ENCODE data around the gene LY6G5C.
A peak's percentile ranks its signal among the peaks of the same experiment; 100 is the strongest.

The LY6G5C gene

GRCh38 chr6:31690231-31691077, 9.6 kb upstream of the LY6G5C start:
- DNase-seq = no peak

GRCh38 chr6:31689249-31690110, 8.6 kb upstream of the LY6G5C start:
- DNase-seq = no peak

- DNase-seq = no peak
These were observed 7.2 kb upstream of the LY6G5C start for GRCh38 chr6:31687860-31688693.

DNA sequence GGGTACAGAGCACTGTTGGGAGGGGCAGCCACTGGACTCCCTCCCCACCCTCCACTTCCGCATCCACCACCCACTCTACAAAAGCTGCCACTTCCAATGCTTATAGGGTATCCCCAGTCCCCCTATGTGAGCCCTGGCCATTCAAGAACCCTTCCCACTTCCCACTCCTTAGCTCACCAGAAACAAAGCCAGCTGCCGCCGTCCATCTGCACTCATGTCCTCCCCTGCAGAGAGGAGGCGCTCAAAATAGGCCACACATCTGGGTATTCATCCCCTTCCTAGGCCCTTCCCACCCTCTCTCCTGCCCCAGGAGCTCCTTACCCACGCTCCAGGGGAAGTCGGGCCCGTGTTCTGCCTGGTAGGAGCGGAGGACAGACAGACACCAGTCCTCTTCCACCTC, 6.5 kb upstream of the LY6G5C start:
- no peak for DNase-seq

- no peak for DNase-seq
These were observed 5.6 kb upstream of the LY6G5C start for GRCh38 chr6:31686483-31686882.

DNA sequence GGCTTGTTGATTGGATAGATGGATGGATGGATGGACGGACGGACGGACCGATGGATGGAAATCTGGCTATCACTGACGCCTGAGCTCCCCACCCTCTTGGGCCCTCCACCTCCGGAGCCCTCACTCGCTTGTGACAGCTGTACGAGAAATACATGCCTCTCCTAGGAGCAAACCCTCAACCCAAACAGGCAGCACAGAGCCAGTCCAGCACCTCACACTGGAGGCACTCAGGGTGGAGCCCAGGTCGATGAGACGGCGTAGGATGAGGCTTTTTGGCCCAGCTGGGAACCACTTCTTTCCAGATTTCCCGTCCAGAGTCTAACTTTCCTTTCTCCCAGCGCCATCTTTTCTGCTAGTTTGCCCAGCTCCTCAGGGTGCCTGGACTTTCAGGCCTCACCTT, 2.7 kb upstream of the LY6G5C start:
- DNase-seq = no peak

DNA sequence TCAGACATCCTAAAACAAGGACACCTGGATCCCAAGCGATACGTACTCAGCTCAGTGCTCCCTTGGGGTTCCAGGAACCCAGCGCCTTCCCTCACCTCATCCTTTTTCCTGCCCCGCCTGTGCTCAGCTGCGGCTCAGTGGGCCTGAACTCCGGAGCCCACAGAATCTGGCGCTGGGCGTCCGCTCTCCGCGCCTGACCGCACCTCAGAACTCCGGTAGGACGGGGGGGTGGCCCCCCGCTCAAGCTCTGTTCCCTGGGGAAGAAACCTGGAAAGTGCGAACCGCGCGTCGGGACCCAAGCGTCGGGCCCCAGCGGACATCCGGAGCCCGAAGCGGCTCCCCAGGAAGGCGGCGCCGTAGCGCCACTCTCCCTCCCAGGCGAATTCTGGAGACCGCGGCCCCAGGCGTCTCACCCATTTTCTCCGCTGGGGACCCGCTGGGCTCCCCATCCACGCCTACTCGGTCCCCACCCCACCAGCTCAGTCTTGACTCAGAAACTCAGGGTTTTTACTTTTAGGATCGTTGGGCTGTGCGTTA, 336 bp upstream of the LY6G5C start:
- peak; percentile 61 for DNase-seq

DNA sequence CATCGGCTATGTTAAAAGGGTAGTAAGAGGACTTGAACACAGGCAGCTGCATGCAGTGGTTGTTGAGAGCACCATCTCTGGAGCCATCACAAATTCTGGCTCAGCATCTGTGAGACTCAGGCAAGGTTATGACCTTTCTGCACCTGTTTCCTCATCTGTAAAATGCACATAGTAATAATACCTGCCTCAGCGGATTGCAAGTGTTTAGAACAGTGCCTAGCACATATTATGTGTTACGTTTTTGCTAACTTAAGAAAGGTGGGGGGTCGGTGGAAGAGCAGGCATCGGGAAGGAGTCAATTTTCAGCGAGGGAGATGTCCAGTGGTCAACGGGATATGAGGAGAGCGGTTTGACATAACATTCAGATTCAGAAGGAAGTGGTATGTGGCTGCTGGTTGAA, 2.9 kb downstream of the LY6G5C start:
- no peak for DNase-seq

DNA sequence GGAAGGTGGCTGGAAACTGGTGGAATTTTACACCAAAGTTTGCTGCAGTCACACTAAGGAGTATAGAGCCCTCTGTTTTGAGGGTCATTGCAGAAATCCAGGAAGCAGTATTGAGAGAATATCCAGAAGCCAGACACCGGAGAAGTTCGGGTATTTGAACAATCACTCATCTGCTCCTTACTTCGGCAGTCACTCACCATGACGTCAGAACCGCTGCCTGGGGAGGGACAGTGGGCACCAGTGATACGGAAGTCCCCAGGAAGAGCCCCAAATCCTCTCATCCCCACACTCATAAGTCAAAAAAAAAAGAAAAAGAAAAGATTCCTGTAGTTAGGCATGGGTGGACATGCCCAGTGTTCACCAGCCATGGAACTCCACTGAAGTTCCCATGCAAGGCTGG, 4.0 kb downstream of the LY6G5C start:
- DNase-seq = no peak

DNA sequence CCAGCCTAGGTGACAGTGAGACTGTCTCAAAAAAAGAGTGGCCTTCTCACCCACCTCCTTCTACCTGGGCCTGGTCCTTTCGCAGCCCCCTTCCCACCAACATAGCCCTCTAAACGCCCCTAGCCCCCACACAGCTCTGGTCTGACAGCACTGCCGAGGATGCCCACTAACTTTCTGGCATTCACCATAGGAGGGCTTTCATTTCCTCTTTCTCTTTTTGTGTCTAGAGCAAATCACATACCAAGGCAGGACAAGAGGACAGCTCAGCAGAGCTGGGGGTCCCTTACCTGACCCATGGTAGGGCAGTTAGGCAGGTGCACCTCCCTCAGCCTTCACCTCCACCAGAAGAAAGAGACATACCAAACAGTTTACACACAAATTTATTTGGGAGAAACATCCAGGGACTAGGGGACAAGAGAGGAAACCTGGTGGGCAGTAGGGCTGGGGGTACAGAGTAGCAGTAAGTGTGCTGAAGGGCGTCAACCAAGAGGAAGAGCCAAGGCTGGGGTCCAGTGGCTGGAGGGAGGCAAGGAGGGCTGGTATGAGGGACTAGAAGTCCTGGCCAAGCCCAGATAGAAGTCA, 4.5 kb downstream of the LY6G5C start:
- DNase-seq = no peak

DNA sequence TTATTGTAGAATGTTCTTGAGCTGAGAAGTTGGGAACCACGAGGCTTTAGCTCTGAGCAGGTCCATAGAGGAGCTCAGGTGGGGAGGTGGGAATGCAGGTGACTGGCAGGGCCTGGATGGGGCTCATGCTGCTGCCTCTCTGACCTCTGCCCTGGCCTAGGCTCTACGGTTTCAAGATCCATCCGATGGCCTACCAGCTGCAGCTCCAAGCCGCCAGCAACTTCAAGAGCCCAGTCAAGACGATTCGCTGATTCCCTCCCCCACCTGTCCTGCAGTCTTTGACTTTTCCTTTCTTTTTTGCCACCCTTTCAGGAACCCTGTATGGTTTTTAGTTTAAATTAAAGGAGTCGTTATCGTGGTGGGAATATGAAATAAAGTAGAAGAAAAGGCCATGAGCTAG, 11.2 kb downstream of the LY6G5C start, which contains the start of gene LY6G5B:
Gene LY6G5B (plus strand): TSS at position 301 of the 400 bp plus-strand sequence. CDS start 975 bp downstream, outside the sequence.
- DNase-seq = no peak

GRCh38 chr6:31666337-31666965, 14.4 kb downstream of the LY6G5C start:
- DNase-seq = no peak

- DNase-seq = peak; percentile 99
These were observed 15.1 kb downstream of the LY6G5C start, which contains the start of gene CSNK2B for GRCh38 chr6:31665501-31666336. Gene CSNK2B, plus strand, starts transcription at chr6:31666080. Its CDS starts 752 bp downstream, at chr6:31666832.

DNA sequence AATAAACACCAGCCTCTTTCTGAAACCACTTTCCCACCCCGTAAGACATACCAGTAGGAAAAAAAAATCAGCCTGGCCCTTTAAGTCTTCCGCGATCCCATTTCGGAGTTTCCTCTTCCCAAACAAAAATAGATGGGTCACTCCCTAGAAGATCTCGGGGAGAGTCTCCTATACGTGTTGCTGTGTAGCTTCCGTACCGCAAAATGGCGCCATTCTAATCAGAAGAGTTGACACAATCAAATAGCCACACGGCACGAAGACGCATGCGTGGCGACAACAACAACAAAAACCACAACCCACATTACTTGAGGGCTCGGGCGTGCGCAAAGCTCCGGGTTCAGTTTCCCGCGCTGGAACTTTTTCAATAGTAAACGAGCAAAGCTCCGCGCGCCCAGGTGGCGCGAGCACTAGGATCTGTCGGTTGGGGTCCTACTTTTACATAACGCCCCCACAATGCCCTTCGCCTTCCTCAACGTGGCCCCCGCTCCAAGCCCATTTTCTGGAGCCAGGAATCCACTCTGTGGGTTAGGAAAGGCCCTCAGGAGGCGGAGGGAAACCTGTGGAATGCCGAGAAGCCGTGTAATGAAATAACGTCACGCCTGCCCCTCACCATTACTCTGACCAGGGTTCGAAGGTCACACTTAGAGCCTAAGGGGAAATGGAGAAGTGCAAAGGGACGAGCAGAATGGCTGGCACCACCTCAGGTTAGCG, 15.9 kb downstream of the LY6G5C start, which contains the start of gene GPANK1:
Gene GPANK1 (minus strand): TSS at position 208 of the 711 bp plus-strand sequence. CDS start 519 bp downstream, outside the sequence.
- DNase-seq = peak; percentile 93

DNA sequence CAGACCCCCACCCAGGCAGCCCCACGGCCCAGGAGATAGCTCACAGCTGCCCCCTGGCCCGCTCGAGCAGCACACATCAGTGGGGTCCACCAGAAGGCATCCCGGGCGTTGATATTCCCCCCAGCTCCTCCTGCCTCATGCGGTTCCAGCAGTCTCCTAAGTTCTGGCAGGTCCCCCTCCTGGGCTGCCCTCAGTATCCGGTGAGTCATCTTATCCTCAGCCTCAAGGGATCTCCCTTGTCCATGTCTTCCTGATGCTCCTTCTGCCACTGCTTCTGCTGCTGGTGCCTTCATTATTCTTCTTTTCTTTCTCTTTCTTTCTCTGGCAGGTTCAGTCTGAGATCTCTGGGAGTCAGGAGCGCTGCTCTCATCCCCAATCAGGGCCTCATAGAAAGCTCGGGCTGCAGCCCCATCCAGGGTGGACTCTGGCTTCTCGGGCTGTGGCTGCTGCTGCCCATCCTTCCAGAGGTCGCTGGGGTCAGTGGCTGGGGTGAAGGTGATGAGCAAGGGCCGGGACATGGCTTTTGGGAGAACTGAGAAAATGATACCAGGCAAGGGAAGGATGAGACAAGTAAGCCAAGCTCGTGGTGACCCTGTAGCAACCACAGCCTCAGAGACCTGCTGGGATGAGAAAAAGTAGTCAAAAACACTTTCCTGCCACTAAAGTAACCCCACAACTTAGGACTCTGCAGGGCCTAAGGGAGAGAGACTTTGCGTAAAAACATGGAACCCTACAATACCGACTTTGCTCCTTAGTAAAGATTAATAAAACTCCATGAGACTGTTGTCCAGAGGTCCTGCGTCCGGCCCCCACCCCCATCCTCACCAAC, 16.7 kb downstream of the LY6G5C start:
- no peak for DNase-seq

GRCh38 chr6:31663126-31663960, 17.5 kb downstream of the LY6G5C start:
- DNase-seq = no peak

GRCh38 chr6:31662124-31662723, 18.6 kb downstream of the LY6G5C start:
- DNase-seq = no peak

Measured in NCI-H345 (cell line).